HepG2 (cell line): ENCODE results near the gene MXRA7. TPM values are rescaled to one million over a fixed set of nuclear protein-coding genes. Genes with fewer than 3 reads are reported as not detected.
A peak's percentile ranks its signal among the peaks of the same experiment; 100 is the strongest.

Source experiments
- ATAC-seq: fragments of 200-7000 bp; cut with Tn5 transposase; 3 replicates; pipeline ENCODE4 v1.9.1; 2020; ENCODE audit warnings: mild to moderate bottlenecking, moderate library complexity
- BruUV-seq: library from RNA; stranded (reverse); fragments of 400-500 nt; replicated peaks from 2 replicates; lab custom pipeline; 2021; lab: Mats Ljungman, UMichigan
- CTCF ChIA-PET: fragments of 300-600 bp; formaldehyde crosslinking; extraction: SDS; loops from one replicate; lab custom pipeline; 2021; ENCODE audit warnings: low total read pairs, inconsistent platforms, low intra/inter-chr PET ratio; lab: Yijun Ruan, JAX
- POLR2A ChIA-PET: fragments of 350-600 bp; sonication (Branson Sonifier 250); formaldehyde crosslinking; loops from one replicate; lab custom pipeline; 2020; ENCODE audit warnings: antibody characterized with exemption, inconsistent platforms; lab: Yijun Ruan, JAX
- DNase-seq: peaks from one replicate; pipeline ENCODE4 v3.0.0-alpha.2; 2015; ENCODE audit warnings: low spot score
- FAIRE-seq: peaks from 3 replicates; lab custom pipeline; 2011; peaks lifted over from hg19 to GRCh38; lab: Jason Lieb, UNC
- H2AFZ ChIP-seq: one replicate; pipeline ENCODE4 v1.6.1; 2011; ENCODE audit warnings: low read length, inconsistent platforms
- H3K27ac ChIP-seq: fragments of 300-600 bp; 3 replicates; pipeline ENCODE4 v1.8.0; 2011; ENCODE audit warnings: mixed run types, mild to moderate bottlenecking, mixed read lengths, low read length, inconsistent platforms; ENCODE audit not compliant: insufficient read depth; ENCODE audit errors: extremely low read length
- H3K27me3 ChIP-seq, 2 experiments: fragments of 200-600 bp in 1 of 2; 2 replicates in 1 of 2; 3 replicates in 1 of 2; pipeline versions ENCODE4 v1.6.0 to v1.8.0; 2011; ENCODE audit warnings: low read length in 2 of 2, mild to moderate bottlenecking in 2 of 2, moderate library complexity in 2 of 2, inconsistent platforms in 1 of 2; ENCODE audit not compliant: insufficient read depth in 2 of 2, control insufficient read depth in 1 of 2
- H3K36me3 ChIP-seq, 2 experiments: fragments of 200-600 bp in 1 of 2; replicated peaks in 1 of 2; 2 replicates in 1 of 2; 3 replicates in 1 of 2; pipeline versions ENCODE4 v1.5.1 to v1.8.0; 2011; ENCODE audit warnings: low read length in 2 of 2, inconsistent platforms in 1 of 2; ENCODE audit not compliant: insufficient read depth in 2 of 2, control insufficient read depth in 1 of 2
- H3K4me1 ChIP-seq: 2 replicates; pipeline ENCODE4 v1.5.1; 2012; ENCODE audit warnings: low read length, inconsistent platforms; ENCODE audit not compliant: insufficient read depth
- H3K4me2 ChIP-seq: 2 replicates; pipeline ENCODE4 v1.6.0; 2011; ENCODE audit warnings: low read depth, low read length, inconsistent platforms
- H3K4me3 ChIP-seq, 3 experiments: fragments of 200-600 bp in 1 of 3; sonication (generic), shearing (Covaris generic) in 1 of 3; replicated peaks in 1 of 3; 2 replicates each; pipeline ENCODE4 v1.5.1; 2011 to 2016; ENCODE audit warnings: low read length in 3 of 3, inconsistent platforms in 2 of 3, low read depth in 2 of 3, mild to moderate bottlenecking in 2 of 3, control low read depth in 1 of 3, mixed read lengths in 1 of 3; ENCODE audit not compliant: insufficient read depth in 1 of 3
- H3K79me2 ChIP-seq: one replicate; pipeline ENCODE4 v1.6.1; 2011; ENCODE audit warnings: low read length, inconsistent platforms; ENCODE audit not compliant: insufficient read depth
- H3K9ac ChIP-seq: 2 replicates; pipeline ENCODE4 v1.6.0; 2011; ENCODE audit warnings: mild to moderate bottlenecking, low read depth, low read length, inconsistent platforms; ENCODE audit not compliant: insufficient read depth
- H3K9me3 ChIP-seq: 2 replicates; pipeline ENCODE4 v1.5.1; 2012; ENCODE audit warnings: mild to moderate bottlenecking, low read length
- H4K20me1 ChIP-seq: 2 replicates; pipeline ENCODE4 v1.6.0; 2011; ENCODE audit warnings: inconsistent platforms, mild to moderate bottlenecking, low read length, moderate library complexity; ENCODE audit not compliant: insufficient read depth
- CTCF ChIP-seq: sonication (generic); formaldehyde crosslinking; IDR thresholded peaks from 2 replicates; pipeline ENCODE4 v1.5.0; 2020; ENCODE audit warnings: mild to moderate bottlenecking, missing genetic modification reagents, moderate library complexity
- FOXA1 ChIP-seq, 2 experiments: fragments of 450-650 bp in 1 of 2; sonication (generic) in 1 of 2; formaldehyde crosslinking in 1 of 2; IDR thresholded peaks; 2 replicates each; pipeline versions ENCODE4 v1.4.0 to v1.6.1; 2016 to 2020; ENCODE audit warnings: missing genetic modification reagents in 1 of 2
- GMEB1 ChIP-seq: sonication (generic); formaldehyde crosslinking; IDR thresholded peaks from 2 replicates; pipeline ENCODE4 v1.5.1; 2020; ENCODE audit warnings: missing genetic modification reagents, mild to moderate bottlenecking, borderline replicate concordance
- KLF15 ChIP-seq: sonication (generic); formaldehyde crosslinking; IDR thresholded peaks from 2 replicates; pipeline ENCODE4 v1.8.1; 2023; ENCODE audit warnings: borderline replicate concordance, mild to moderate bottlenecking, inconsistent platforms, missing genetic modification reagents, mixed read lengths
- PBX2 ChIP-seq: IDR thresholded peaks from 2 replicates; pipeline ENCODE4 v1.6.1; 2016; ENCODE audit warnings: control low read depth
- PHF5A ChIP-seq: IDR thresholded peaks from one replicate; pipeline ENCODE4 v1.6.1; 2018; ENCODE audit warnings: low read depth, missing genetic modification reagents; ENCODE audit not compliant: unreplicated experiment
- PHF8 ChIP-seq: sonication (generic); formaldehyde crosslinking; IDR thresholded peaks from 2 replicates; pipeline ENCODE4 v1.5.0; 2020; ENCODE audit warnings: missing genetic modification reagents
- ZFP37 ChIP-seq: sonication (generic); formaldehyde crosslinking; IDR thresholded peaks from 2 replicates; pipeline ENCODE4 v1.4.0; 2020; ENCODE audit warnings: missing genetic modification reagents, borderline replicate concordance
- ZIK1 ChIP-seq: sonication (generic); formaldehyde crosslinking; IDR thresholded peaks from 2 replicates; pipeline ENCODE4 v1.5.0; 2020; ENCODE audit warnings: mild to moderate bottlenecking, low read depth, missing genetic modification reagents, borderline replicate concordance
- ZMAT3 ChIP-seq: sonication (generic); formaldehyde crosslinking; conservative IDR thresholded peaks from 2 replicates; pipeline ENCODE4 v1.7.0; 2021; ENCODE audit warnings: missing genetic modification reagents
- ZNF451 ChIP-seq: sonication (generic); formaldehyde crosslinking; IDR thresholded peaks from 2 replicates; pipeline ENCODE4 v1.5.0; 2020; ENCODE audit warnings: mild to moderate bottlenecking, missing genetic modification reagents
- ZNF501 ChIP-seq: sonication (generic); formaldehyde crosslinking; IDR thresholded peaks from 2 replicates; pipeline ENCODE4 v1.5.1; 2020; ENCODE audit warnings: mild to moderate bottlenecking, moderate library complexity, missing genetic modification reagents
- ZNF550 ChIP-seq: sonication (generic); formaldehyde crosslinking; IDR thresholded peaks from 2 replicates; pipeline ENCODE4 v1.4.0; 2020; ENCODE audit warnings: mild to moderate bottlenecking, missing genetic modification reagents, borderline replicate concordance
- ZNF878 ChIP-seq: sonication (generic); formaldehyde crosslinking; IDR thresholded peaks from 2 replicates; pipeline ENCODE4 v1.8.1; 2023; ENCODE audit warnings: mild to moderate bottlenecking, missing genetic modification reagents, moderate library complexity
- WGBS: methylation state at CpG from one replicate; pipeline ENCODE4 v1.1.6; 2017; ENCODE audit warnings: low lambda C conversion rate; 5-methylcytosine and 5-hydroxymethylcytosine counted together
- in situ Hi-C: cut with HindIII; loops from 2 replicates; pipeline ENCODE4 v1.10.0; 2017; ENCODE audit warnings: low pct_unique_long_range_greater_than_20kb; ENCODE audit not compliant: extremely low pct_ligation_motif_present
- intact Hi-C: fragments of 100-400 bp; cut with micrococcal nuclease; formaldehyde crosslinking; loops from one replicate; pipeline ENCODE4 v1.10.0; 2022; ENCODE audit not compliant: unreplicated experiment
- polyA plus RNA-seq, 8 experiments: library from polyadenylated mRNA; depleted of rRNA in 3 of 8; stranded (reverse) in 7 of 8; unstranded in 1 of 8; fragments of >200 nt; fragmentation: Illumina TruSeq in 4 of 8; extraction: Trizol in 4 of 8; gene quantifications; 2 replicates each; pipeline versions ENCODE4 v1.2.1 to v1.2.3, GENCODE V29; 2011 to 2016; ENCODE audit warnings: low read depth in 4 of 8, missing spikeins in 1 of 8, mixed read lengths in 1 of 8; ENCODE audit not compliant: insufficient read depth in 1 of 8
- total RNA-seq, 5 experiments: library from RNA; depleted of rRNA; stranded (reverse); fragments of >200 nt; fragmentation: Illumina TruSeq; extraction: Trizol; gene quantifications; 2 replicates each; pipeline ENCODE4 v1.2.3, GENCODE V29; 2016; ENCODE audit warnings: low read depth in 1 of 5

MXRA7 gene
- total and polyA plus RNA-seq, 2 of the 13 experiments (the other 11 are each of a cell fraction or from before 2014, with no cell fraction given): 44.8 to 112 TPM

GRCh38 chr17:76674600-76674999 is 36.2 kb downstream of the MXRA7 start:
- Histone ChIP-seq H3K27me3 (no peaks in the 10 kb centered on the region; a peak in 1 of 5 replicates), H3K9me3 (no peaks in the 10 kb centered on the region), H3K4me3 (no peak overlapping the region), H3K9ac (no peak overlapping the region), H3K79me2 (no peaks in the 10 kb centered on the region), H3K4me1 (peaks cover 57% of the 10 kb centered on the region), H3K4me2 (no peak overlapping the region), H3K36me3 (no peaks in the 10 kb centered on the region), H2AFZ (no peak overlapping the region), H3K27ac (no peak overlapping the region), H4K20me1 (no peaks in the 10 kb centered on the region)
- ATAC-seq (no peak), DNase-seq (no peak), FAIRE-seq (no peak)
- in situ Hi-C loops: no loop called here
- ChIA-PET CTCF (no interaction called here), POLR2A (interaction anchor here (0.7 kb wide), 1 partner anchor 52 kb away, joined by 3 read pairs; the partner anchor contains the start of genes JMJD6 and METTL23)
- intact Hi-C loops: loop anchor here (5.0 kb wide), 1 partner anchor 152 kb away; no protein-coding TSS in a partner anchor
- BruUV-seq: no TSS peak
- TF ChIP-seq ZNF501 (CRISPR knock-in tag) (0 out of 2 replicates have a peak, but pooled peaks have one; percentile 15), KLF15 (CRISPR knock-in tag) (no peak), ZMAT3 (no peak), CTCF (CRISPR knock-in tag) (no peak), PHF8 (no peak), ZNF550 (CRISPR knock-in tag) (no peak)
- 97% methylated on average over 5 of the region's 5 CpGs for WGBS

- peaks cover 48% of the 10 kb centered on the region for H3K4me1 ChIP-seq
- H3K9me3 ChIP-seq: no peaks in the 10 kb centered on the region
- DNase-seq: no peak
- no peaks in the 10 kb centered on the region for H3K36me3 ChIP-seq
- no peak overlapping the region for H3K9ac ChIP-seq
- no peak overlapping the region for H3K4me3 ChIP-seq
- POLR2A ChIA-PET: no interaction called here
- no peaks in the 10 kb centered on the region for H3K79me2 ChIP-seq
- in situ Hi-C loops (no loop called here), intact Hi-C loops (loop anchor here (2.0 to 5.0 kb wide), 2 partner anchors 41 to 151 kb away; no protein-coding TSS in a partner anchor)
- no peak for FAIRE-seq
- no peak for ATAC-seq
- peak overlapping the region; percentile 83 for H3K27ac ChIP-seq
- H4K20me1 ChIP-seq: no peaks in the 10 kb centered on the region
- no TSS peak for BruUV-seq
- CTCF ChIA-PET: no interaction called here
- no peak overlapping the region for H2AFZ ChIP-seq
- peak overlapping the region; percentile 26; the same call in 1 of the 2 replicates for H3K4me2 ChIP-seq
- 43% methylated on average over 5 of the region's 5 CpGs for WGBS
- H3K27me3 ChIP-seq: no peaks in the 10 kb centered on the region; a peak in 1 of 5 replicates
- TF ChIP-seq ZNF451 (CRISPR knock-in tag): no peak
- TF ChIP-seq ZFP37 (CRISPR knock-in tag): 0 out of 2 replicates have a peak, but pooled peaks have one; percentile 14
- no peak for TF ChIP-seq ZIK1 (CRISPR knock-in tag)
- TF ChIP-seq GMEB1 (CRISPR knock-in tag): no peak
- peak; percentile 24 for TF ChIP-seq PHF5A (CRISPR knock-in tag)
- TF ChIP-seq FOXA1 (IDR thresholded peaks at IDR 0.05): no peak
- peak; percentile 33; the same call in 1 of the 2 replicates for TF ChIP-seq FOXA1 (CRISPR knock-in tag; IDR thresholded peaks at IDR 0.05)
- no peak for TF ChIP-seq ZNF878 (CRISPR knock-in tag)
- TF ChIP-seq PBX2 (CRISPR knock-in tag): peak; percentile 77
Observed at GRCh38 chr17:76673729-76674128, 37.0 kb downstream of the MXRA7 start.
